Activated T-cell treated with anti-CD3 and anti-CD28 coated beads, Interleukin-2, amount 50 U/mL, for 4 hours (primary cell): Measurements from ENCODE around the gene TMEM101. TPM values are rescaled to one million over a fixed set of nuclear protein-coding genes. Genes with fewer than 3 reads are reported as not detected.
"Not testable (repeated sequence)": the region's sequence is repeated elsewhere in the genome, so short reads cannot be mapped to it uniquely, and the experiment has no call there.

ENCODE experiments used
- ATAC-seq, 2 donors: fragments of 200-7000 bp; cut with Tn5 transposase; one replicate each; pipeline ENCODE4 v1.10.0; 2021
- DNase-seq: peaks from one replicate; pipeline ENCODE4 v3.0.0-alpha.2; 2020
- H3K27me3 Mint-ChIP-seq: one replicate; pipeline ENCODE4 v1.8.0; 2021; ENCODE audit warnings: low read depth, mixed read lengths
- H3K36me3 Mint-ChIP-seq: one replicate; pipeline ENCODE4 v1.8.0; 2022; ENCODE audit warnings: mixed read lengths; ENCODE audit not compliant: insufficient read depth
- H3K4me1 Mint-ChIP-seq: one replicate; pipeline ENCODE4 v1.8.0; 2021; ENCODE audit warnings: low read depth, mixed read lengths
- H3K4me3 Mint-ChIP-seq: one replicate; pipeline ENCODE4 v1.8.0; 2021; ENCODE audit warnings: mild to moderate bottlenecking, moderate library complexity, mixed read lengths
- H3K9me3 Mint-ChIP-seq: one replicate; pipeline ENCODE4 v1.8.0; 2021; ENCODE audit warnings: mixed read lengths
- total RNA-seq, 3 donors: library from RNA; stranded (reverse); gene quantifications; one replicate each; pipeline ENCODE4 v1.2.1, GENCODE V29; 2021

The TMEM101 gene
- total RNA-seq, 3 donors from 2014 or later: 20.2 to 23.1 (median 22.5) TPM

DNA sequence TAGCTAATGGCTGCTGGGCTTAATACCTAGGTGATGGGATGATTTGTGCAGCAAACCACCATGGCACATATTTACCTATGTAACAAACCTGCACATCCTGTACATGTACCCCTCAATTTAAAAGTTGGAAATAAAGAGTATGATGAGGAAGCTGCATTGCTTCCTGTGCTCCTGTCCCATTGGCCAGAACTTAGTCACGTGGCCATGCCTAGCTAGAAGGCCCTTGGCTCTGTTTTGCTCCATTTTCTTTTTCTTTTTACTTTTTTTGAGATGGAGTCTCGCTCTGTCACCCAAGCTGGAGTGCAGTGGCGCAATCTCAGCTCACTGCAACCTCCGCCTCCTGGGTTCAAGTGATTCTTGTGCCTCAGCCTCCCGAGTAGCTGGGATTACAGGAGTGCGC, 53.5 kb downstream of the TMEM101 start:
- H3K4me3 Mint-ChIP-seq, H3K4me1 Mint-ChIP-seq, ATAC-seq, H3K9me3 Mint-ChIP-seq, DNase-seq, H3K36me3 Mint-ChIP-seq: not testable (repeated sequence)
- H3K27me3 Mint-ChIP-seq: peaks cover 21% of the 10 kb centered on the region

Other genes with a start within 250 kb of the TMEM101 start
- 10 to 100 TPM; 16.9 to 17.4 (median 17.2) TPM for gene DUSP3, start 236.0 kb downstream of the TMEM101 start, total RNA-seq
- gene CFAP97D1, start 234.5 kb downstream of the TMEM101 start, total RNA-seq: not detected
- gene MPP3, start 181.8 kb downstream of the TMEM101 start, total RNA-seq: under 1 TPM; 0.24 to 0.94 (median 0.87) TPM
- gene CD300LG, start 167.8 kb downstream of the TMEM101 start, total RNA-seq: not detected
- under 1 TPM; 0.21 to 0.91 (median 0.54) TPM for gene MPP2, start 107.4 kb downstream of the TMEM101 start, total RNA-seq
- not detected for gene PPY, start 72.5 kb downstream of the TMEM101 start, total RNA-seq
- gene PYY, start 61.0 kb downstream of the TMEM101 start, total RNA-seq: not detected
- under 1 TPM; 0.25 to 0.52 (median 0.45) TPM for gene NAGS, start 10.3 kb downstream of the TMEM101 start, total RNA-seq
- gene LSM12, start 51.7 kb upstream of the TMEM101 start, total RNA-seq: 10 to 100 TPM; 77.6 to 88.2 (median 85.9) TPM
- 10 to 100 TPM; 24.7 to 28.4 (median 24.9) TPM for gene G6PC3, start 55.8 kb upstream of the TMEM101 start, total RNA-seq
- 10 to 100 TPM; 14.6 to 19.7 (median 16.2) TPM for gene HDAC5, start 108.7 kb upstream of the TMEM101 start, total RNA-seq
- 1 to 10 TPM; 6.4 to 9.4 (median 7.9) TPM for gene HROB, start 127.0 kb upstream of the TMEM101 start, total RNA-seq
- gene ASB16, start 155.7 kb upstream of the TMEM101 start, total RNA-seq: under 1 TPM in 2 of 3 donors, not detected in 1; 0.08 to 0.11 TPM
- 10 to 100 TPM; 15.2 to 19.6 (median 17.9) TPM for gene TMUB2, start 172.0 kb upstream of the TMEM101 start, total RNA-seq
- gene ATXN7L3, start 184.9 kb upstream of the TMEM101 start, total RNA-seq: 100 to 1,000 TPM; 101 to 111 (median 110) TPM
- 100 to 1,000 TPM; 147 to 158 (median 154) TPM for gene UBTF, start 204.7 kb upstream of the TMEM101 start, total RNA-seq